HepG2 (cell line): Measurements from ENCODE around the gene KRT1. TPM values are rescaled to one million over a fixed set of nuclear protein-coding genes. Genes with fewer than 3 reads are reported as not detected.

Source experiments
- ATAC-seq: fragments of 200-7000 bp; cut with Tn5 transposase; 3 replicates; pipeline ENCODE4 v1.9.1; 2020; ENCODE audit warnings: mild to moderate bottlenecking, moderate library complexity
- BruUV-seq: library from RNA; stranded (reverse); fragments of 400-500 nt; replicated peaks from 2 replicates; lab custom pipeline; 2021; lab: Mats Ljungman, UMichigan
- CTCF ChIA-PET: fragments of 300-600 bp; formaldehyde crosslinking; extraction: SDS; loops from one replicate; lab custom pipeline; 2021; ENCODE audit warnings: low total read pairs, inconsistent platforms, low intra/inter-chr PET ratio; lab: Yijun Ruan, JAX
- POLR2A ChIA-PET: fragments of 350-600 bp; sonication (Branson Sonifier 250); formaldehyde crosslinking; loops from one replicate; lab custom pipeline; 2020; ENCODE audit warnings: antibody characterized with exemption, inconsistent platforms; lab: Yijun Ruan, JAX
- DNase-seq: peaks from one replicate; pipeline ENCODE4 v3.0.0-alpha.2; 2015; ENCODE audit warnings: low spot score
- FAIRE-seq: peaks from 3 replicates; lab custom pipeline; 2011; peaks lifted over from hg19 to GRCh38; lab: Jason Lieb, UNC
- H2AFZ ChIP-seq: one replicate; pipeline ENCODE4 v1.6.1; 2011; ENCODE audit warnings: low read length, inconsistent platforms
- H3K27ac ChIP-seq: fragments of 300-600 bp; 3 replicates; pipeline ENCODE4 v1.8.0; 2011; ENCODE audit warnings: mixed run types, mild to moderate bottlenecking, mixed read lengths, low read length, inconsistent platforms; ENCODE audit not compliant: insufficient read depth; ENCODE audit errors: extremely low read length
- H3K27me3 ChIP-seq, 2 experiments: fragments of 200-600 bp in 1 of 2; 2 replicates in 1 of 2; 3 replicates in 1 of 2; pipeline versions ENCODE4 v1.6.0 to v1.8.0; 2011; ENCODE audit warnings: low read length in 2 of 2, mild to moderate bottlenecking in 2 of 2, moderate library complexity in 2 of 2, inconsistent platforms in 1 of 2; ENCODE audit not compliant: insufficient read depth in 2 of 2, control insufficient read depth in 1 of 2
- H3K36me3 ChIP-seq, 2 experiments: fragments of 200-600 bp in 1 of 2; replicated peaks in 1 of 2; 2 replicates in 1 of 2; 3 replicates in 1 of 2; pipeline versions ENCODE4 v1.5.1 to v1.8.0; 2011; ENCODE audit warnings: low read length in 2 of 2, inconsistent platforms in 1 of 2; ENCODE audit not compliant: insufficient read depth in 2 of 2, control insufficient read depth in 1 of 2
- H3K4me1 ChIP-seq: 2 replicates; pipeline ENCODE4 v1.5.1; 2012; ENCODE audit warnings: low read length, inconsistent platforms; ENCODE audit not compliant: insufficient read depth
- H3K4me2 ChIP-seq: 2 replicates; pipeline ENCODE4 v1.6.0; 2011; ENCODE audit warnings: low read depth, low read length, inconsistent platforms
- H3K4me3 ChIP-seq, 3 experiments: fragments of 200-600 bp in 1 of 3; sonication (generic), shearing (Covaris generic) in 1 of 3; replicated peaks in 1 of 3; 2 replicates each; pipeline ENCODE4 v1.5.1; 2011 to 2016; ENCODE audit warnings: low read length in 3 of 3, inconsistent platforms in 2 of 3, low read depth in 2 of 3, mild to moderate bottlenecking in 2 of 3, control low read depth in 1 of 3, mixed read lengths in 1 of 3; ENCODE audit not compliant: insufficient read depth in 1 of 3
- H3K79me2 ChIP-seq: one replicate; pipeline ENCODE4 v1.6.1; 2011; ENCODE audit warnings: low read length, inconsistent platforms; ENCODE audit not compliant: insufficient read depth
- H3K9ac ChIP-seq: 2 replicates; pipeline ENCODE4 v1.6.0; 2011; ENCODE audit warnings: mild to moderate bottlenecking, low read depth, low read length, inconsistent platforms; ENCODE audit not compliant: insufficient read depth
- H3K9me3 ChIP-seq: 2 replicates; pipeline ENCODE4 v1.5.1; 2012; ENCODE audit warnings: mild to moderate bottlenecking, low read length
- H4K20me1 ChIP-seq: 2 replicates; pipeline ENCODE4 v1.6.0; 2011; ENCODE audit warnings: inconsistent platforms, mild to moderate bottlenecking, low read length, moderate library complexity; ENCODE audit not compliant: insufficient read depth
- ATF3 ChIP-seq: sonication (generic); formaldehyde crosslinking; IDR thresholded peaks from 2 replicates; pipeline ENCODE4 v1.4.0; 2020; ENCODE audit warnings: missing genetic modification reagents
- KDM4B ChIP-seq: sonication (generic); formaldehyde crosslinking; IDR thresholded peaks from 2 replicates; pipeline ENCODE4 v1.4.0; 2020; ENCODE audit warnings: missing genetic modification reagents
- MTA1 ChIP-seq: sonication (generic); formaldehyde crosslinking; IDR thresholded peaks from 2 replicates; pipeline ENCODE4 v1.4.0; 2020; ENCODE audit warnings: missing genetic modification reagents, mild to moderate bottlenecking, borderline replicate concordance
- NCOA5 ChIP-seq: sonication (generic); formaldehyde crosslinking; IDR thresholded peaks from 2 replicates; pipeline ENCODE4 v1.4.0; 2020; ENCODE audit warnings: missing genetic modification reagents
- REXO4 ChIP-seq: sonication (generic); formaldehyde crosslinking; IDR thresholded peaks from 2 replicates; pipeline ENCODE4 v1.8.0; 2022; ENCODE audit warnings: missing genetic modification reagents, mild to moderate bottlenecking, borderline replicate concordance
- SIN3B ChIP-seq: fragments of 150-350 bp; IDR thresholded peaks from 2 replicates; pipeline ENCODE4 v1.6.1; 2014; ENCODE audit warnings: low read length
- THYN1 ChIP-seq: sonication (generic); formaldehyde crosslinking; IDR thresholded peaks from 2 replicates; pipeline ENCODE4 v1.8.1; 2023; ENCODE audit warnings: low read depth, mild to moderate bottlenecking, moderate library complexity, missing genetic modification reagents, borderline replicate concordance
- ZBTB2 ChIP-seq: sonication (generic); formaldehyde crosslinking; IDR thresholded peaks from 2 replicates; pipeline ENCODE4 v1.8.0; 2022; ENCODE audit warnings: low read depth, missing genetic modification reagents
- ZNF556 ChIP-seq: sonication (generic); formaldehyde crosslinking; IDR thresholded peaks from 2 replicates; pipeline ENCODE4 v1.4.0; 2020; ENCODE audit warnings: mild to moderate bottlenecking, missing genetic modification reagents, borderline replicate concordance
- ZNF574 ChIP-seq: sonication (generic); formaldehyde crosslinking; IDR thresholded peaks from 2 replicates; pipeline ENCODE4 v1.4.0; 2020; ENCODE audit warnings: missing genetic modification reagents
- ZSCAN31 ChIP-seq: sonication (generic); formaldehyde crosslinking; IDR thresholded peaks from 2 replicates; pipeline ENCODE4 v1.5.0; 2020; ENCODE audit warnings: low read depth, mild to moderate bottlenecking, missing genetic modification reagents
- WGBS: methylation state at CpG from one replicate; pipeline ENCODE4 v1.1.6; 2017; ENCODE audit warnings: low lambda C conversion rate; 5-methylcytosine and 5-hydroxymethylcytosine counted together
- in situ Hi-C: cut with HindIII; loops from 2 replicates; pipeline ENCODE4 v1.10.0; 2017; ENCODE audit warnings: low pct_unique_long_range_greater_than_20kb; ENCODE audit not compliant: extremely low pct_ligation_motif_present
- intact Hi-C: fragments of 100-400 bp; cut with micrococcal nuclease; formaldehyde crosslinking; loops from one replicate; pipeline ENCODE4 v1.10.0; 2022; ENCODE audit not compliant: unreplicated experiment
- polyA plus RNA-seq, 8 experiments: library from polyadenylated mRNA; depleted of rRNA in 3 of 8; stranded (reverse) in 7 of 8; unstranded in 1 of 8; fragments of >200 nt; fragmentation: Illumina TruSeq in 4 of 8; extraction: Trizol in 4 of 8; gene quantifications; 2 replicates each; pipeline versions ENCODE4 v1.2.1 to v1.2.3, GENCODE V29; 2011 to 2016; ENCODE audit warnings: low read depth in 4 of 8, missing spikeins in 1 of 8, mixed read lengths in 1 of 8; ENCODE audit not compliant: insufficient read depth in 1 of 8
- total RNA-seq, 5 experiments: library from RNA; depleted of rRNA; stranded (reverse); fragments of >200 nt; fragmentation: Illumina TruSeq; extraction: Trizol; gene quantifications; 2 replicates each; pipeline ENCODE4 v1.2.3, GENCODE V29; 2016; ENCODE audit warnings: low read depth in 1 of 5

The KRT1 gene
- total and polyA plus RNA-seq, 2 of the 13 experiments (the other 11 are each of a cell fraction or from before 2014, with no cell fraction given) = not detected

- intact Hi-C loops (no loop called here), in situ Hi-C loops (loop anchor here (25.0 kb wide), 1 partner anchor 290 kb away; no protein-coding TSS in a partner anchor)
- DNase-seq = no peak
- H3K4me2 ChIP-seq = no peak overlapping the region
- no peak for ATAC-seq
- TF ChIP-seq SIN3B = no peak
- no peak for TF ChIP-seq REXO4 (CRISPR knock-in tag)
- TF ChIP-seq MTA1 (CRISPR knock-in tag) = no peak
- no peak for TF ChIP-seq KDM4B (CRISPR knock-in tag)
- no peak for TF ChIP-seq NCOA5 (CRISPR knock-in tag)
- TF ChIP-seq ZNF574 (CRISPR knock-in tag) = no peak
- no peak for TF ChIP-seq ZBTB2
- no peak for TF ChIP-seq THYN1 (CRISPR knock-in tag)
- TF ChIP-seq ATF3 (CRISPR knock-in tag) = no peak
- no peak for TF ChIP-seq ZNF556 (CRISPR knock-in tag)
- no peak for TF ChIP-seq ZSCAN31 (CRISPR knock-in tag)
- H3K36me3 ChIP-seq = no peaks in the 10 kb centered on the region
- ChIA-PET POLR2A (no interaction called here), CTCF (no interaction called here)
- H3K9ac ChIP-seq = no peak overlapping the region
- H3K9me3 ChIP-seq = no peaks in the 10 kb centered on the region
- BruUV-seq = no TSS peak
- no CpG with 5 or more reads among the region's 2 CpGs for whole genome bisulfite sequencing
- FAIRE-seq = no peak
- H3K4me3 ChIP-seq = no peak overlapping the region
- H3K79me2 ChIP-seq = no peaks in the 10 kb centered on the region
- H3K4me1 ChIP-seq = no peaks in the 10 kb centered on the region
- H3K27me3 ChIP-seq = peaks cover 5 to 36% of the 10 kb centered on the region in 2 experiments
- H4K20me1 ChIP-seq = no peaks in the 10 kb centered on the region
- H2AFZ ChIP-seq = no peak overlapping the region
- no peak overlapping the region for H3K27ac ChIP-seq
Measured at GRCh38 chr12:52697058-52697582, 16.9 kb upstream of the KRT1 start.
